Thoracic aorta endothelial cell (primary cell): ENCODE measurements around the gene OR52D1. TPM values are rescaled to one million over a fixed set of nuclear protein-coding genes. Genes with fewer than 3 reads are reported as not detected.

Experiments
- total RNA-seq: library from RNA; depleted of rRNA; stranded (reverse); fragments of >200 nt; gene quantifications from 2 replicates; pipeline ENCODE4 v1.2.3, GENCODE V29; 2012

The OR52D1 gene
- not detected in 2 replicates for total RNA-seq

DNA sequence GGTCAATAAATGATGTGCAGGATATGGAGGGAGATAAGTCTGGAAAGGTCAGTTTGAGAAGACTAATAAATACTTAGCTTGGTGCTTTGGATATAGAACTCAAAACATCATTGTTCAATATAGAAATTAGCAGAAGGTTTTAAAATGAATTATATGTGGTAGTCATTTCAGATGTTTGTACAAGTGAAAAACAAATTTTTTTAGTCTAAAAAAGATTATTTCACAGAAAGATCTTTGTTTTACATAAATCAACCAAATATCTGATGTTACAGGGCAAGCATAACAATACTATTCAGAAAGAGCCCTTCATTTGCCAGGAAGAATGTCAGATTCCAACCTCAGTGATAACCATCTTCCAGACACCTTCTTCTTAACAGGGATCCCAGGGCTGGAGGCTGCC lies at the start of gene OR52D1:
Gene OR52D1 (plus strand): TSS at position 301 of the 400 bp plus-strand sequence. CDS start 22 bp downstream, at position 323.

DNA sequence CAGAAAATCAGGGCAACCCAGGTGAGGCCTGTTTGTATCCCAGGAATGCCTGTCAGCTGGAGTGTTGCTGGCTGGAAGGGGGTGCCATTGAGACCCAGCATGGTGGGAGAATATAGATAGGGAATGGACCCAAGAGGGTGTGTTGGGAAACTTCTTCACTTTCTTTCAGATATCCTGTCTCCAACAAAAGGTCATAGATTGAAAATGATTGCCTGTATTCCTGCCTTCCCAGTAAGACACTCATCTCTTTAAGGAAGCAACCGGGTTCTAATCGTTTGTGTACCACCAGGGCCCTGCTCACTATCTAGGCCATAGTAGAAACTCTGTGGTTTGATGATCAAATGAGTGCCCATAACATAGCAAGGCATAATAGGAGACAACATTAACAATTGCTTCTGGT lies 47.1 kb upstream of the OR52D1 start, which contains the start of gene OR51I1:
Gene OR51I1 (minus strand): TSS at position 101 of the 400 bp plus-strand sequence. CDS start 0 bp downstream, at position 101.

DNA sequence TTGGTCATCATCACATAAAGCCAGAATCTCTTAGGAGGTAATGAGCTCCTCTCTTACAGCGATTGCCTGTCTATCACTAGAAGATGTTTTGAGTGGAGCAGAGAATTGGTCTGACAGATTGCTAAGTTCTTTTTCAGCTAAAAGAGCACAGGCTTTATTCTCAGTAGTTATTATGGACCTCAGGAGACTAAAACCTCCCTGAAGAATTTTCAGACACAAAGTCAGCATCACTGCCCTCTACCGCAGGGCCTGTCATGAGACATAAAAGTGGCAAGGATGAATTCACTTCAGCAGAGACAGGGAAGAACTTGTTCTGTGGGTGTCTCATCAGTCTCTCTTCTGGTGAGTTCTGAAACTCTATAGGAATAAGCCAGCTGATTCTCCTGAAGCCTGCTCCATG lies 39.5 kb upstream of the OR52D1 start, which contains the start of gene OR51I2:
Gene OR51I2 (plus strand): TSS at position 301 of the 400 bp plus-strand sequence. CDS start 4,166 bp downstream, outside the sequence.

DNA sequence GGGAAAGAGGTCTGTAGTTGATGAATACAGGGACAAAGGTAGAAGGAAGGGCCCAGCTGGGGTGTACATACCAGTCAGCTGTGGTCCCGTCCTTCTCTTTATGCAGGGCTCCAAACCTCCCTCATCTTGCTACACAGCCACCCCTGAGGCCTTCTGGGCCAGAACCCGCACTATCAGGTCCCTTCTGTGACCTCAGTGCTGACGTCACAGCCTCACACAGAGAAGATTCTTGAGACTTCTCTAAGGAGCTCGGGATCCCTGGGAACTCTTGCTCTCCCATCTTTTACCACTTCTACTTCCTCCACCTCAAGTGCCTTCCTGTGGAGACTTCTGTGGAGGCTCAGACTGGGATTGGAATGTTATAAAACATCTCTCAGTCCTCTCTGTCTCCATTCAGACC lies 21.3 kb downstream of the OR52D1 start, which contains the start of gene UBQLN3:
Gene UBQLN3 (minus strand): TSS at position 155 of the 400 bp plus-strand sequence. CDS start 399 bp downstream, outside the sequence.

DNA sequence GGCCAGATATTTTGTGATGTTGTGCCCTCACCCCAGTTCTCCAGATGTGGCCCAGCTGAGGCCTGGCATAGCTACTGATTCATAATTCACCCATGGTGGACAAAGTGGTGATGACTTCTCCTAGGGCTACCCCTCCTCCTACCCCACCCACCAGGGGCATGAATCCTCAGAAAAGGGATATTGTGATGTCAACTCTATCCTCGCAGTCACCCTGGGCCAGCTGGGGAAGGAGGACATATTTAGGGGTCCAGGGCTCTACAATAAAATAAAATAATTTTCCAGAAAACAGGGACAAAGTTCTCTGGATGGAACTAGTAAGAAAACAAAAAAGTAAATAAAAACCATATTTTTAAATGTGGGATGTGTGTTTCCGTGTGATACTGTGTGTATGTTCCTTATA lies 28.1 kb downstream of the OR52D1 start, which contains the start of gene UBQLNL:
Gene UBQLNL (minus strand): TSS at position 101 of the 400 bp plus-strand sequence. CDS start 258 bp downstream, outside the sequence.

Other genes with a start within 250 kb of the OR52D1 start
- not detected in 2 replicates for gene HBG1, start 238.8 kb upstream of the OR52D1 start, total RNA-seq
- gene HBG2, start 233.9 kb upstream of the OR52D1 start, total RNA-seq = not detected in 2 replicates
- gene HBE1, start 218.7 kb upstream of the OR52D1 start, total RNA-seq = not detected in 2 replicates
- not detected in 2 replicates for gene OR51B4, start 186.7 kb upstream of the OR52D1 start, total RNA-seq
- not detected in 2 replicates for gene OR51B2, start 164.4 kb upstream of the OR52D1 start, total RNA-seq
- gene OR51B5, start 145.2 kb upstream of the OR52D1 start, total RNA-seq = not detected in 2 replicates
- gene OR51B6, start 137.2 kb upstream of the OR52D1 start, total RNA-seq = not detected in 2 replicates
- not detected in 2 replicates for gene OR51M1, start 104.9 kb upstream of the OR52D1 start, total RNA-seq
- gene OR51Q1, start 66.6 kb upstream of the OR52D1 start, total RNA-seq = not detected in 2 replicates
- gene OR51I1, start 47.2 kb upstream of the OR52D1 start, total RNA-seq = not detected in 2 replicates
- gene OR51I2, start 39.4 kb upstream of the OR52D1 start, total RNA-seq = not detected in 2 replicates
- gene UBQLN3, start 21.3 kb downstream of the OR52D1 start, total RNA-seq = not detected in 2 replicates
- 0.07 TPM in 1 of 2 replicates, not detected in the other for gene UBQLNL, start 28.0 kb downstream of the OR52D1 start, total RNA-seq
- 0.22 TPM in 1 of 2 replicates, not detected in the other for gene OR52H1, start 59.9 kb downstream of the OR52D1 start, total RNA-seq
- not detected in 2 replicates for gene OR52B6, start 92.2 kb downstream of the OR52D1 start, total RNA-seq
- 0.66 and 2.6 TPM in 2 replicates for gene TRIM6, start 108.0 kb downstream of the OR52D1 start, total RNA-seq
- gene TRIM34, start 136.3 kb downstream of the OR52D1 start, total RNA-seq = 8.0 and 10.6 TPM in 2 replicates
- 71.9 and 92.7 TPM in 2 replicates for gene TRIM5, start 196.4 kb downstream of the OR52D1 start, total RNA-seq
- 114 and 115 TPM in 2 replicates for gene TRIM22, start 201.1 kb downstream of the OR52D1 start, total RNA-seq
- not detected in 2 replicates for gene OR56B1, start 247.8 kb downstream of the OR52D1 start, total RNA-seq